Coronary artery (tissue), 2 donors: ENCODE results near the gene PIGN.

Source experiments
- DNase-seq: peaks from one replicate; pipeline ENCODE4 v3.0.0-alpha.2; 2017; ENCODE audit warnings: low spot score
- H3K27ac ChIP-seq, 2 donors: fragments of 200-600 bp; sonication (generic); one replicate each; pipeline ENCODE4 v1.5.1; 2016 to 2019
- H3K4me3 ChIP-seq: fragments of 200-600 bp; sonication (generic); 2 replicates; pipeline ENCODE4 v1.5.1; 2016; ENCODE audit warnings: mild to moderate bottlenecking, moderate library complexity
- CTCF ChIP-seq: fragments of 200-600 bp; sonication (generic); IDR thresholded peaks from one replicate; pipeline ENCODE4 v1.5.1; 2019; ENCODE audit warnings: antibody characterized with exemption

Gene PIGN

GRCh38 chr18:62196980-62197379, 10.1 kb upstream of the PIGN start:
- TF ChIP-seq CTCF: no peak
- no peak for DNase-seq
- H3K4me3 ChIP-seq: no peak overlapping the region
- no peak overlapping the region for H3K27ac ChIP-seq

GRCh38 chr18:62196079-62196478, 9.2 kb upstream of the PIGN start:
- Histone ChIP-seq H3K27ac (no peak overlapping the region), H3K4me3 (no peak overlapping the region)
- no peak for DNase-seq
- no peak for TF ChIP-seq CTCF

- peak overlapping the region; percentile 99 for H3K4me3 ChIP-seq
- no peak overlapping the region for H3K27ac ChIP-seq
- TF ChIP-seq CTCF: no peak
- DNase-seq: no peak
These were observed 2.4 kb upstream of the PIGN start for GRCh38 chr18:62189208-62189607.

GRCh38 chr18:62187543-62188510, 971 bp upstream of the PIGN start:
- TF ChIP-seq CTCF: no peak
- Histone ChIP-seq H3K4me3 (peak overlapping the region; percentile 99), H3K27ac (peak overlapping the region; percentile 56 to 92)
- peak; percentile 71 for DNase-seq

GRCh38 chr18:62186499-62186773, 420 bp downstream of the PIGN start:
- H3K27ac ChIP-seq: peak overlapping the region; percentile 66 to 89
- no peak for TF ChIP-seq CTCF
- no peak for DNase-seq
- H3K4me3 ChIP-seq: peak overlapping the region; percentile 99

GRCh38 chr18:62183578-62184195, 3.2 kb downstream of the PIGN start:
- no peak for DNase-seq
- TF ChIP-seq CTCF: peak; percentile 85
- Histone ChIP-seq H3K27ac (no peak overlapping the region), H3K4me3 (no peak overlapping the region)

- no peak for DNase-seq
- Histone ChIP-seq H3K27ac (no peak overlapping the region), H3K4me3 (no peak overlapping the region)
- TF ChIP-seq CTCF: no peak
These were observed 4.6 kb downstream of the PIGN start for GRCh38 chr18:62182220-62182619.
